Loucy (cell line): ENCODE measurements around the gene NR2F2.

Experiments
- CTCF ChIP-seq: fragments of 200-600 bp; sonication (generic); conservative IDR thresholded peaks from 2 replicates; pipeline ENCODE4 v1.5.1; 2014; ENCODE audit warnings: mild to moderate bottlenecking, antibody characterized with exemption, low read length
- EZH2phosphoT487 ChIP-seq: fragments of 200-600 bp; IDR thresholded peaks from 2 replicates; pipeline ENCODE4 v1.6.1; 2018; ENCODE audit warnings: antibody characterized with exemption, mild to moderate bottlenecking, moderate library complexity, borderline replicate concordance

- TF ChIP-seq CTCF (no peak), EZH2phosphoT487 (no peak)
Observed at GRCh38 chr15:96294766-96295165, 35.7 kb upstream of the NR2F2 start.
